NCI-H2227 treated with DMSO at 0.1 percent for 48 hours (cell line): ENCODE measurements around the gene HPGD.

ENCODE experiments used
- DNase-seq: peaks from one replicate; lab custom pipeline; 2025; lab: John Stamatoyannopoulos, UW

HPGD gene

DNA sequence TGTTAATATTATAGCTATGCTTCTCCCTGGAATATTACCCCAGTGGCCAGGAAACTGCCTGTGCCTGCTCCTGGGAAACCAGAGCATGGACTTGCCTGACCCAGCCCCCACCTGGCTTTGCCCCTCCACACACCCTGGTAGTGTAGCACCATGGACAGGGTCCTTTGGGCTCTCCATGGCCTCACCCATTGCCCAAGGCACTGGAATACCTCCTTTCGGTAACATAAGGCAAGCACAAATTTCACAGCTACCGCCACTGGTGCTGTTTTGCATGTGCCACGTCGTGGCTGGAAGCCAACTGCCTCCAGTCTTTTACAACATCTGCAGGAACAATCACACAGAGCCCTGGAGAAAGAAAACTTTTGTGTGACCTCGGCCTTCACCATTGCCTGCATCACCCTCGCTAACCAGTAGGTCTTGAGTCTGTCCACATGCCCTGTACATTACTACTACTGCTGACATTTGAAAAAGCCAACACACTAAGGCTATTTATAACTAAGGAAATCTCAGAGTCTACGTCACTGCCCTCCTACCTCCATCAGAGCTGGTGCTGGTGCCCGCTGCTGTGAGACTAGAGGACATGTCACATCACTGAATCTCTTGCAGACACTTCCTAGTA is 47.7 kb downstream of the HPGD start:
- no peak for DNase-seq

DNA sequence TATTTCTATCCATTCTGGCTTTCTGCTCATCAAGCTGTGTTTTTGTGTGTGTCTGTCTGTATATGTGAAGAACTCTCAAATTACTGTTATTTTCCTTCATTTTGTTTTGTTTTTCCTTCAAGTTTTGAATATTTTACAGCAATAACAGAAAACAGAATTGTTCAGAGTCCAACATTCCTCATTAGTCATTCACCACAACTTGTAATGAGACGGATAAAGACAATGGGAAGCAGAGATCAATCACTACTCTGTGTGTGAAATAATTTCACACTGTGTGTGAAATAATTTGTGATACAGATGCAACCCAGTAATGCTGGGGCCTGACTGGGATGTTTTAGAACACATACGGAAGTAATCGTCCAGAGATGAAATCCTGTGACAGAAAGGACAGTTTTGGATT is 55.2 kb downstream of the HPGD start:
- no peak for DNase-seq

DNA sequence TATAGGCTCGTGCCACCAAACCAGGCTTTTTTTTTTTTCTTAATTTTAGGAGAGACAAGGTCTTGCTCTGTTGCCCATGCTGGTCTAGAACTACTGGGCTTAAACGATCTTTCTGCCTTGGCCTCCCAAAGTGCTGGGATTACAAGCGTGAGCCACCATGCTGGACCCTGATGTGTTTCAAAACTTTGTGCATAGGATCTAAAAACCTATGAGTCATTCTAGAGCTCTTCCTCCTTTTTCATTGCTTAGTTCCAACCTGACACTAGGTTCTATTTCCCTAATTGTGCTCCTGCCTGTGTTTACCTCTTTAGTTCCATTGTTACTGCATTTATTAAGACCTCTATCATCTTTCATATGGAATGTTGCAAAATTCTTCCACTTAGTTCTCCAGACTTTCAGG is 57.3 kb downstream of the HPGD start:
- DNase-seq: no peak

DNA sequence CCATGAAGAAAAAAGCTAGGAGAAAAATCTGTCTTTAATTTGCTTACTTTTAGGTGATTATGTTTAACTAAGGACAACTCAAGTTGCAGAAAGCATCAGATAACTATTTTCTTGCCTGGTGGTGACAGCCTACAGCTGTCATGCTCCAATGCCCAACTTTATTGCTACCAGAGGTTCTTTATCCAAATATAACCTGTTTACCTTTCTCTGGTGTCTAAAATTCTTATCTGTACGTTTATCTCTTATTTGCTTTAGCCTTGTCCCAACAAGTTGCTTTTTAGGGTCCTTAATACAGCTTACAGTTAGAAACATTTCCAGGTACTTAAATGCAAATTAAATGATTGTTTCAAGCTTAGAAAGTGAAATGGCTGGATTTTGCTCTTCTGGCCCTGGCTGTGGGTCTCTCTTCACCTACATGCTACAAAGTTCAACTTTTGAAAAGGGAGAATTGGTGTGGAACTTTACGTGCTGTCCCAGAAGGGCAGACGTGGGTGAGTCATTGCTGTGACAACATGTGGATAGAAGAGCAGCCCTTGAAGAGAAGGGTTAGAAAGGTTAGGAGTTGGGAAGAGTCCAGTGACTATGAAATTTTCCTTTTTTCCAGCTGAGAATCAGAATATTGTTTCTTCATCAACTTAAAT is 60.7 kb downstream of the HPGD start:
- DNase-seq: no peak

DNA sequence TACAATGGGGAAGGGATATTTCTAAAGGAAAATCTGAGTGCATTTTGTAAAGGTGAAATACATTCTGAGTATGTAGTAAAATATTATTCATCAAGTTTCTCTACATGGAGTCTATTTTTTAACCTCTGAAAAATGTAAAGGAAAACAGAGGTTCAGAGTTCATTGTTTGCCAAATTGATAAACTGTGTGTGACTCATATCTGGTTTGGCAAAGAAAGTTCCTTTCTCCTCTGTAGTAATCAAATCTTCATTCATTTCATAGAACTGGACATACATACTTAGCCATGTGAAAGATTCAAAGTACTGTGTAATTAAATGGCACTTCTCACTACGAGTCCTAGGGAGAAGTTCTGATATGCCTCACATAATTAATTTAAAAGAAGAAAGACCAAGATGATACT is 61.6 kb downstream of the HPGD start:
- DNase-seq: no peak

DNA sequence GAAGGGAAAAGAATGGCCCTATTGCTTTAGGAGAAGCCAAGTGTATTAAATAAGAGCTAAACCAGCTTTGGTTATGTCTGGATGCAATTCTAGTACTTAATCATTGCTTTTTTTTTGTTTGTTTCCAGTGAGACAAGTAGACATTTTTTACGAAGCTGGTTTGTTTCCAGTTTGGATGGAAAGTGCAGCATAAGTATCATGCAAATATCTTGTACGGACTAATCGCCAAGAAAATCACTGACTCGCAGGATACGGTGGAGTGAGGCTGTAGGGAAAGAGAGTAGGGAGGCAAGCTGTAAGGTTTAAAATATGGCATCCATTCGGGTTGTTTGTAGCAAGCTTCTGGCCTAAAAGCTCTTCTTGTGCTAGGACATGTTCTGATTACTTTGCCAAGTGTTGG is 64.8 kb downstream of the HPGD start:
- DNase-seq: no peak

DNA sequence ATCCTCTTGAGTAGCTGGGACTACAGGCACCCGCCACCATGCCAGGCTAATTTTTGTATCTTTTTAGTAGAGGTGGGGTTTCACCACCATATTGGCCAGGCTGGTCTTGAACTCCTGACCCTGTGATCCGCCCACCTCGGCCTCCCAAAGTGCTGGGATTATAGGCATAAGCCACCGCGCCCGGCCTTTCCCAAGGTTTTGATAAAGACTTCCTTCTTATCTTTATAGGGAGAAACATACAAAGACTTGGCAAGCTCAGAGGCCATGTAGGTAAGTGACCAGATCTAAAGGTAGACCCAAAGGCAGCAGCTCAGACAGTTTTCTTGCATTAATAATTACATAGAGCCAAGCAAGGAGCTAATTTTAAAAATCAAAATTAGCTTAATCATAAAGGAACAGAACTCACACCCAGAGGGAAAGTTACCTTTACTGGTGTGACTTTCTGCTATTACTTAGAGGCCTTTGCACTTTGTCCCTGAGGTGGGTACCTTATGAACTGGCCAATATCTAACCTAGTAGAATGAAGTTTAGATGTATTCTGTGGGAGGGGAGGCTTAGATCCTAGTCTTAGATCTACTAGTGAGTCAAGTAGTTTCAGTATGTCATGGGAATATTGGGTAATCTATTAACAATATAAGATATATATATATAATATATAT is 67.3 kb downstream of the HPGD start:
- DNase-seq: no peak

DNA sequence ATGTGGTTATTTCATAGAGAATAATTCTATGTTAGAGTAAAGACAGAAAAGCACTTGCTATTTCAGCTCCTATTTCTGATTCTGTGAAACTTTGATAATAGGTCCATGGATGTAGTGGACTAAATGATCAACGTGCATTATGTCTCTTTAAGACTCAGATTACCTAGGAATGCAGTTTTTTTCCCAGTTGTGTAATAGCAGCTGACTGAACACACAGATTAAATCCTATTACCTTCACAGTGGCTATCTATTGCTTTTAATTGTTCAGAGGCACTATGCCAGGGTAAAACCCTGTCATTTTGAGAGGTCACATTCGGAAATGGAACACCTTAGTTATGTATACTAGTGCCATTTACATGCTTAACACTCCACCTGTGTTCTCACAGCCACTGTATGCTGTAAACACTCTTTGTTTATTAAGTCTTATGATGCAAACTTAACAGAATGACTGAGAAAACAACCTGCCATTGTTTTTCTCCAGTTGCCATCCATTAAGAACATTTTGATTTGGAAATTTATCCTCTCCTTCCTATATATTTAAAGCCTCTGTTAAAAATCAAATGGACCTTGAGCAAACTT is 70.5 kb downstream of the HPGD start:
- no peak for DNase-seq

DNA sequence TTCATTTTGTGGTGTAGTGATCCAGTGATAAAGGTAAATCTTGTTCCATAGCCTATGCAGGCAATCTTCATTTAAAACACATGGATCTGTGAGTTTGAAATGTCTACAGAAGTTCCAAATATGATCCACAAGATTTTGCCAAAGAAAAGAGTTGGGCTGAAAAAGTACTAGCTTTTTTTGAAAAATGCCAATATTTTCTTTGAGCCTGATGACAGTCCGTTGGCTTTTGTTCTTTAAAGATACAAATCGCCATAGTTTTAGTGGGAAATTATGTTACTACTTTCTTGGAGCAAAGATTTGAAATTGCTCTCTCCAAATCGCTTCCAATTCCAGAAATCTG is 71.5 kb downstream of the HPGD start:
- no peak for DNase-seq

DNA sequence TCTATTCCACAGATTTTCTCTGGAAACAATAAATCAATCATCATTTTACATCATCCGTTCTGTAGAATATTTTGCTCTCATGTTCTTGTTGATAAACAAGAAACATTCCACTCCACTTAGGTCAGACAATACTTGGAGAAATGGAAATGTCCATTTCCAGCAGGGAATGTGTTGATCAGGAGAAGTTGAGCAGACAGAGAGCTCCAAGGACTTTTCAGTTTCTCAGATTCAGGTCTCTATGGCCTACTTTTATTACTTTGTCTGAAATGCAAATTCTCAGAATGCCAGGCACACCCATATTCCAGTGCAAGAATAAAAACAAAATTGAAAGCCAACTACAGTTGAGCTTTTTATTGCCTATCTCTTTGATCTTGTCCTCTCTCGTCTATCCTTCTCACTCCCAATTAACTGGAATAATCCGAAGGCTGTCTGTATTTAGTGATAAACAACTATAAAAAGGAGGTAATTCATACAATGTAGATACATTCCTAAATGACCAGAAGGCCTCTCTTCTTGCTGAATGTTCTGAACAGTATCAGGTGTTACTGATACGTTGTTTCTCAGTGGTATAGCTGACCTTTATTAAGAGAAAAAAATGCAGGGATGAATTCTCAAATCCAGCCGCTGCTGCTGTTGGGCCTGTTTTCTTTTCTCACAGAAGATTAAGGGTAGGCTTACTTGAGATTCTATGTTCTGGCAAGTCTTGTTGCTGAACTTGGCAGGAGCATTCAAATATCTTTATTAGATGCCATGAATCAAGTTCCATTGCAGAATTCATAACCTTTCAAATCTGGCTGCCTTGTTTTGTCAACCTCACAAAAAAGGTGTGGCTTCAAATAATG is 72.1 kb downstream of the HPGD start:
- DNase-seq: no peak

DNA sequence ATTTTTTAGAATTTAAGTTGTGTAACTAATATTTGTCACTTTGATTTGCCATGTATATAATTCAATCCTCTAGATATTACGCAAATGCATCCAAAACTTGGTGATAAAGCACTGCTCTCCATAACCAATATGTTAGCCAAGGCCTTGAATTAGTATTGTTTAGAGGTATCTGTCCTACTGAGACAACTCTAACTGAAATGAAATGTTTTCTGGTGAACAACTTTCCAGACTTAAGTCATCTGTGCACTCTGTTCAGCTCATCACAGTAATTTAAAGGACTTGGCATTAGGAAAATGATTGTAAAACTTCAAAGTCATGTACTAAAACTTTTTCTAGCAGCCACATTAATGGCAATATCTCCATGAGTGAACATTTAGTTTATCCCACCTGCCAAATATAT is 73.1 kb downstream of the HPGD start:
- DNase-seq: no peak

DNA sequence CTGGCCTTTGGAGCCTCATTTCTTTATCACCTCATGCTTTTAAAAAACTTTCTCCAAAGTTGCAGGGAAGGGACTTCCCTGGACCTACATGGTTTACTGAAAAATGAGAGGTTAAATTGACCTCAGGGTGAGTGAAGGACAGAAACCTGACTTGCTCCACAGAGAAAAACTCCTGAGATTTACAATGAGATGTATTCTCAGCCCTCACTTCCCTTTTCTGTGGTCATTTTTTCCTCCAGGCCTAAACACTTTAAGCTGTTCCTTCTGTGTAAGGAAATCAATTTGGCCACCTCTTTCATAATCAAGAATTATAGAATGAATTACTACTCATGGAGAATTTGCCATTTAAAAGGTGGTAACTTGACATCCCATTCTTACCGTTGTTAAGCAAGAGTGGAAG is 77.9 kb downstream of the HPGD start:
- no peak for DNase-seq
